ENCODE measurements around the gene COX7A2.

Gene COX7A2

DNA sequence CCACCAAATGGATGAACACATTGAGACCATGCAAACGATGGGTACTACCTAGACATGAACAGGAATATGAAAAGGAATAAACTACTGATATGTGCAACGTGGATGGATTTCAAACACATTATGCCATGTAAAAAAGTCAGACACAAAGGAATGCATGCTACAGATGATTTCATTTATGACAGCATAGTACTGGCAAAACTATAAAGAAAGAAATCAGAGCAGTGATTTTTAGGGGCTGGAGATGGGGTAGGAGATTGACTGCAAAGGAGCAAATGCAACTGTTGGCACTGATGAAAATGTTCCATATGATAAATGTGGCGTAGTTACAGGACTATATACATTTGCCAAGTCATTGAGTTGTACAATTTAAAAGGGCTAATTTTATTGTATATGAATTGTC, 24.3 kb downstream of the COX7A2 start:
- no peak for DNase-seq

DNA sequence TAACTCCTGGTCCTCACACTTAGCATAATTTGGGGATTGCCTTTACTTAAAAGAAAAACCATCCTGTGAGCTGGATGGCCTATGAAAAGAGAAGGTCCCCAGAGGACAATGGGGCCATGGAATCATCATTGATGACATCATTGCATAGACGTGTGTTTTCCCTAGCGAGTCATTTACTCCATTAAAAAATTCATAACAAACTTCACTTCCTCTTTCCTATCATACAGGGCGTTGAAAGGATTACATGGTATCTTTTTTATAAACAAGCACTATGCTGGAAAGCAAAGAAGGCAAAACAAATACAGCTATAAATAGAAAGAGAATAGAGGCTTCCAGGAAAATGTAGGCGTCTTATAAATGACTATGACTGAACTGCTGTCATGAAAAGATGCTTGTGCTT, 26.4 kb downstream of the COX7A2 start:
- no peak for DNase-seq

DNA sequence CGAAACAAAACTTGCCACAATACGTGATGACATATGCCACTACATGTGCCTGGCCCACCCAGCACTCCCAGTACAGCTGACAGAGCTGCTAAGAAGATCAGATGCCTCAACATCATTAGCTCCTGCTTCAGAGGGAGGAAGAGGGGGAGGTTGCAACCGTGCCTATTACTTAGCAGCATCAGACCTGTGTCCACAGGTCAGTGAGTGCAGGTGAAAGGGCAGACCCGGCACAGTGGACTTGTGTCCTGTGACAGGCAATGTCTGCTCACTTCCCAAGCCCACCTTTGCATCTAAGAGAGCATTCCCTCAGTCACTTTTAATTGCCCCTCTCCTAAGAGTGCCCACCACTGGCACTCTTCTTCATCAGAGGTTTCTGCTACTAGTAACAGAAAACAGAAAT, 28.3 kb downstream of the COX7A2 start:
- DNase-seq: no peak

DNA sequence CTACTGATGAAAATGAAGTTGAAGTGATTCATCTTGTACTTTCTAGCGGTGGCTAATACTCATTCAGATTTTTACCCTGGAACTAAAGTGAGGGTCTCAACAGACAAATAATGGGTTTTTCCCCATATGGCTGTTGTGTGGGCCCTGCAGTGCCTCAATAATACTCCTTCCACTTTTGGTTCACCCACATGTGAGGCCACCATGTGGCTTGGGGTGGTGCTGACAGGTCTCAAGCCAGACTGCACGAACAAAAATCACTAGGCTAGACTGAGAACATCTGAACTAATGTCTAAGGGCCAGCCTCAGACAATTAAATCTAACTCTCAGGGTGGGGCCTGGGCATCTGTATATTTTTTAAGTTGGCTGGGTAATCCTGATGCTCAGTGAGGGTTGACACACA, 29.9 kb downstream of the COX7A2 start:
- DNase-seq: no peak

DNA sequence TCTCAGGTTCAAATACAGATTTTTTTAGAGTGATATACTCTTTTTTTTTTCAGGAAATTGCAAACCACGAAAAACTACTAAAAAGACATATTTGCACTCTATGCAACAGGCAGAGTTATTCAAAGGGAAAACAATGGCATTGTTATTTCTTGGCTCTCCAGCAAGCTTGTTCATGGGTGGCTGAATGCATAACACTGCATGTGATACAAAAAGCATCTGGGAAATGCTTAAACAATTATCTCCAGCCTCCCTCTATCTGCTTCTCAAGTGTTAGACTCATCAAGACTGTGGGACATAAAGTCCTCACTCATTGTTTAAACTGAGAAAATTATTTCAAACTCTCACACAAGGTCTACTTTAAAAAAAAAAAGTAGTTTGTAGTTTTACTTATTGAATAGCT, 30.5 kb downstream of the COX7A2 start:
- DNase-seq: no peak

DNA sequence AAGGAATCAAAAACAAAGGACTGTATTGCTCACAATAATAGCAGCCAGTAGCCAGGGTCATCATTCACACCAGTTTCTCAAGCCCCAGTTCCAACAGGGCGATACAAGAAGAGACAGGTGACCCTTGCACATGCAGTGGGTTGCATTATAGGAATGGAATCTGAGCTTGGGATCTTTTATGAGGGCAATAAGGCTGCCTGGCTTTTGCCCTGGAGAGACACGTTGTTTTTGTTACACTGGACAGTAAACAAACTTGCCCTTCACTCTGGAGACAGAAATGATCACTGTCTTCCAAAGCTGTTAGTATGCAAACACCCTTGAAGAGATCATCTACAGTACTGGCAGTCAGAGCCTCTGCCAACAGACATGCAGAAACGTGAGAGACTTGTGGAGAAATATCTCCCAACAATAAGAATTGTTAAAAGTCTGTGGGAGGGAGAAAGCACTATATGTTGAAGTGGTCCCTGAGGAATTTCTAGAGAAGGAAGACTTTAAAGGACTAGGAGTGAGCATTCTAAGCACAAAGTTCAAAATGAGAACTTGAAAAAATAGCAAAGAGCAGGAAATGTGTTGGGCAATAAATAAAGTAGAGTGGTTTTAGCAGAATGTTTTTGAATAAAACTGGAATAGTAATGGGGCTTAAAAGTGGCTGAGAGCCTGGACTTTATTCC, 31.5 kb downstream of the COX7A2 start:
- DNase-seq: no peak

DNA sequence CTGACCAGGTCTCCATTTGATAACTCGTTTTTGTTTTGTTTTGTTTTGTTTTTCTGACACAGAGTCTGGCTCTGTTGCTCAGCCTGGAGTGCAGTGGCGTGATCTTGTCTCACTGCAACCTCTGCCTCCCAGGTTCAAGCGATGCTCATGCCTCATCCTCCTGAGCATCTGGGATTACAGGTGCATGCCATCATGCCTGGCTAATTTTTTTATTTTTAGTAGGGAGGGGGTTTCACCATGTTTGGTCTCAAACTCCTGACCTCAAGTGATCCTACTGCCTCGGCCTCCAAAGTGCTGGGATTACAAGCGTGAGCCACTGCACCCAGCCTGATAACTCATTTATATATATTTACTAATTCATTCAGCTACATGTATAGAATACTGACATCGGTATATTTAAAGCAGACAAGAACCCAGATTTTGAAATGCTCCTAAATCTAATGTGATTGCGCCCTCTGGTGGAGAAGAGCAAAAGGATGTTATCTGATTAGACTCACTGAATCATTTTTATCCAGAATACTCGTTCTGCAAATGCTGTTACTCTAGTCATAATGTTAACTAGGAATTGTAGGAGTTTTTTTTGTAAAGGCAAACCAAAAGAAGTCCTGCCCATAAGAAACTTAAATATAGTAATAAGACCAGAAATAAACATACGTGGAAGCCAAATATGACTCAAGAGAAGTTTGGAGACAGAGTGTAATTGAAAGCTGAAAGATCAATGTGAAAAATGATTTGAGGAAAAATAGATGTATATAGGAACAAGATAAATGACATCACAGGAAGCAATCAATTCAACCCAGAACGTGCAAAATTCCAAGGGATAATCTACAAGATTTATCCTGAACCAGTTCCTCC, 32.5 kb downstream of the COX7A2 start:
- DNase-seq: no peak

DNA sequence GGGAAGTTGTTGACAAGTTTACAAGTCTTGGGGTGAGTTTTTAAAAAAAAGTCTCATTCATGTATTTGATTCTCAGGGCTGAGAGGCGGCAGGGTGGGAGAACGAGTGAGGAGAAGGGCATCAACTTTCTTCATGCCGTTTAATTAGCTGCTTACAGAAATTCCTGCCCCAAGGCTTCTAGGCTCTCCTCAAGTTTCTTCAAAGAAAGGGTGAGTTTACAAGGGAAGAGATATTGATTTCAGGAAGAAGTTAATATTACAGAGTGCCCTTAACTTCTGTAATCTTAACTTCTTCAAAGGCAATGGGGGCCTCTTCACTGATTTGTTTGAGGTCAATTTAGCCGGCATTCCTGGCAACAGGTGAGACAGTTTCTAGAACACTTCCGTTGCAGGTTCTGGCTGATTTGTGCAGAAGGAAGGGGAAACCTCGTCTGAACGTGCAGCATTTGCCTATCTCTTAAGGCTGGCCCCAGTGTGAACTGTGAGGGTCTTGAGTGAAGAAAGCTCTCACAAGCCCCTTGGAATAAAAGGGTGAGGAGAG, 34.3 kb downstream of the COX7A2 start:
- DNase-seq: no peak

DNA sequence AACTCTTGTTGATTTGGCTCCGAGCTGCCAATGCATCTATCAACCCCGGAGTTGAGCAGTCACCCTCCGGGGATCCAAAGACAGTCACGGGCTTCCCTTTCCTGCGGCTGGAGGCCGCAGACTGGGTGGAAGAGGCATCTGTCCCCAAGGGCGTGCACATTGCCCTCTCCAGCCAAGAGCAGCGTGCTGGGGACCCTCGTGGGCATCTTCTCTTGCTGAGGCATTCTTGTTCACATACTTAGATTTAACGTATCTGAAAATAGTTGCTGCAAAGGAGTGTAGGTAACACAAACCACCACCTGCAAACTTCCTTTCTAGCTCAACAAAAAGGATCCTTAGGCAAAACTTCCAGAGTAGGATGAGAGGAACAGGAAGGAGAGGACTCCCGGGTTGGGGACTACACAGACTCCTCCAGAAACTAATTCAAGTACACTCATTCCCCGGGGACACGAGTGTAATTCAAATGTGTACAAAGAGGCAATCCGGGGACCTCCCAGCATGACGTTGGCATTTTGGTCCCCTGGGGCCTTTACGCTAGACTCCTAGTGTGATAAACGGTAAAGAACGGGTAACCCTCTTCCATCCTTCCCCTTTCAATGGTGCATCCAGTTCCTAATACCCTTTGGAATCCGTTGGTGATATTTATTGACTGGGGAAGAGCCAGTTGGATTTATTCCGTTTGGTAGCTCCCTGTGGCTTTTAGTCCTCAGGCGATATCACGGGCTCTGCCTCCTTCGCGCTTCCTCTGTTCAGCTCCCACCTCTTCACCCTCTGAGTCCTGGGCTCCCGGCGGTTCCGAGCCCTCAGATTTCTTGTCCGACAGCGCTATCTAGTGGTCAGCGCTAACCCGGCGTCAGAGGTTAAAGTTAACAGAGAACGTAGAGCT, 35.1 kb downstream of the COX7A2 start:
- peak; percentile 68 for DNase-seq

DNA sequence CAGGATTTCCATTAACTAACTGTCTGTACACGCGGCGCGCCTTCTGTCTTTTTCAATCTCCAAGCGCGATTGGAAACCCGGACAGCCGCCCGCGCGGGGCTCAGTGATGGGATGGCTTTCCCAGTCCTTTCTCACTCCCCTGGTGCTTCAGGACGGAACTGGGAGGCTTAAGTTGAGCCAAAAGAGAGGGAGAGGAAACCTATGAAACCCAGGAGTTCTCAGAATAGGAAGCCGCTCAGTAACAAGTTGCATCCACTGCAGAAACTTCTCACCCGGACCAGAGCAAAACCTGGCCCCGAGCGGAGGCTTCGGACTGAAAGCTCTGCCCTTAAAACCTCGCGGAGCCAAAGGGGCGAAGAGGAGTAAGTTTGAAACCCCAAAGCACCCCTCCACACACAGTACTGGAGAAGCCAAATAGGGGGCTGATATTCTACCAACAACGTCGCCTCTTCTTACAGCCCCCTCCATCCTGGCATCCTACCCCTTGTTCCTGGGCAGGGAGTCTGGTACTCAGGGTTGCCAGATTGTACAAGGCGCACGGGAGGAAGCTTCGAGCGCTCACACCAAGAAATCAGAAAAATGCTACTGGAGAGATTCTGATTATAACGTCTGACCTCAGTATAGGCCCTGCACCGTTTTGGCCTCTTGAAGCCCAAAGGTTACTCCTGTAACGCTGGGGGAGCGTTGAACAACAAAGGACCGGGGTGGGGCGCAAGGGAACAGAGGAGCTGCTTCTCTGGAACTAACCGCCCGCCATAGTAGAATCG, 36.8 kb downstream of the COX7A2 start:
- no peak for DNase-seq

DNA sequence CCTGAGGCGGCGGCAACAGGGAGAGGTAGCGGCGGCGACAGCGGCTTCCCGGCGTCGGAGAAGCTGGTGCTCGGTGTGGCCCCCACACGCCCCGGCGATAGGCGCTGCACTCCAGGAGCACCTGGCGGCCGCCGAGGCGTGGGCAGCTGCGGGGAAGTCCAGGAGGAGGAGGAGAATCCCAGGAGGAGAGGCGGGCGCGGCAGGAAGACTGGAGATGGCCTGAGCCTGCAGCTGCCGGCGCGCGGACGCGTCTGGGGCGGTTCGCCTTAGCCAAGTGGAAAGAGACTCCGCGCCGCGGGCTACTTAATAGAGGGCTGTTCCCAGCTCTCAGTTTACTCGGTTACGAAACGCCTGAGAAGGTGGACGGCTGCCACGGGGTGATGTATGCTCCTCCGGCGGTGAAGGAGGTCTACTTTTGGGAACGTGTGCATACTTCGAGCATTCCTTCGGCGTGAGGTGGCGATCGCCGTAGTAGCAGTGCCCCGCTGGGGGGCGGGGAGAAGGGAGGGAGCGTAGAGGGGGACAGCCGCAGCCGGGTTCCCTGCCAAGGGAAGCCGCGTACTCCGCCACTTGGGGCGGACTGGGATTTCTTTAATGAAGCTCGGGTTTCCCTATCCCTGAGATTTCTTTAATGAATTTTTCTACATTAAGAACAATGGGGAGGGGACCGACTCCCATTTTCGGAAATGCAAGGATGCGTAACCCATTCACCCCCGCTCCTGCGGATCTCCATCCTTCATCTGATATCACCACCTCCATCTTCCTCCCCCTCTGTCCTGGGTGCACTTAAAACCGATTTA, 37.6 kb downstream of the COX7A2 start, which contains the start of gene COL12A1:
TSS of gene COL12A1 (minus strand) at position 278 of the 800 bp plus-strand sequence. CDS start 3,261 bp downstream, outside the sequence.
- DNase-seq: no peak

DNA sequence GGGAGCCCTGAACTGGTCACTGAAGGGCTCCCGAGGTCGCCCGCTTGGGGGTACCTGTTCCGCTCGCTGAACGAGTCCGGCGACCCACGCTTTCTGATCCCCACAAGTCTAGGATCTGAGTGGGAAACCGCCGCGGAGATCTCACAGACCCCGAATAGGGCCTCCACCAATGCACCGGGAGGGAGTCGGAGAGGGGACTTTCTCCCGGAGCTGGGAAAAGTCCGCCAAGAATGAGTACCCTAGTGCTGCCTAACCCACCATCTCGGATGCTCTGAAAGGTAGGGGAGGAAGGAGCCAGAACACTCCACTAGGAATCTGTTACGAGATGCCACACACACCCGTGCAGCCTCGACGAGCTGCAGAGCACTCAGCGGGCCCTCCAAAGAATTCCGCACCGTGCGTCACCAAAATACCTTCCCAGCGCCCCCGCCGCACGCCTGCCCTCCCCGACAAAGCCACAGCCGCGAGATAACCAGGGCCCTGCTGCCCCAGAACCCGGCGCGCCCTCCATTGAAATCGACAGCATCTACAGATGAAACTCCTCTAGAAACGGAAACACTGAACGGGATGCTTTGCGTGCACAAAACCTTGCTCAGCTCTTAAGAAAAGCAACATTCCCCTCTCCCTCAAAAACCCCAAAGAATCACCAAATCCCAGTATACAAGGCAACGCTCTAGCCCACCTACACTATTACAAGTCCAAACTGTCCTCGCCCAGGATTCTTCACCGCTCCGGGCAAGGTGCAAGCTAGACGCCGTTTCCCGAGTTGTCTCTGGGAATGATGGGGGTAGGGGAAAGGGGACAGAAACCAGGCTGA, 38.4 kb downstream of the COX7A2 start:
- no peak for DNase-seq

DNA sequence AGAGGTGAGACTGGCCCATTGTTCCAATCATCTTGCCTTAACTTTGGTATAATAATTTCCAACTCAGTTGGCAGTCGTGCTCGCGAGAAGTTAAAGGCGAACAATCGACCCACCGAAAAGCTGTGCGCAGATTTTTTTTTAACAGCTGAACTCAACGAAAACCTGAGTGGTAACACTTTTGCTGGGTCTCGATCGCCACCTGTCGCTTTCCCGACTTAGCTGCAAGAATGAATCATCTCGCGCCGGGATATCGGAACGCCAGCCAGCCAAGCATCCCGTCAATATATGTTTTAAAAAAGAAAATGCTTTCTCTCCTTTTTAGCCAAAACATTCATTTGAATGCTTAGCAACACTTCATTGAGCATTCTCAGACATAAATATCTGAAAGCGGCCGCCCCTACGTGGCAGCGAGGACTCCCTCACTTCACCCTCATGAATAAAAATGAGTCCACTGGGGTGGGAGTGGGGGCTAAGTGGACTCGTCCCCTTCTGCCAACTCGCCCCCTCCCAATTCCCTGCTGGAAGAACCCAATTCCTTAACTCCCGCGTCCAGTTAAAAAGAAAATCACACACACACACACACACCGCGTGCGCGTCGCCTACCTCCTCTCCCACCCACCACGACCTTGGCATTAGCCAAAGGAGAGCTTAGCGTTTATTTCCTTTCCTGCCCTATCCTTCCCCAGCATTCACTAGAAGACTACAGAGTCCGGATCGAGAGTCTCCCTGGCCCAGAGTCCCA, 39.2 kb downstream of the COX7A2 start:
- no peak for DNase-seq

DNA sequence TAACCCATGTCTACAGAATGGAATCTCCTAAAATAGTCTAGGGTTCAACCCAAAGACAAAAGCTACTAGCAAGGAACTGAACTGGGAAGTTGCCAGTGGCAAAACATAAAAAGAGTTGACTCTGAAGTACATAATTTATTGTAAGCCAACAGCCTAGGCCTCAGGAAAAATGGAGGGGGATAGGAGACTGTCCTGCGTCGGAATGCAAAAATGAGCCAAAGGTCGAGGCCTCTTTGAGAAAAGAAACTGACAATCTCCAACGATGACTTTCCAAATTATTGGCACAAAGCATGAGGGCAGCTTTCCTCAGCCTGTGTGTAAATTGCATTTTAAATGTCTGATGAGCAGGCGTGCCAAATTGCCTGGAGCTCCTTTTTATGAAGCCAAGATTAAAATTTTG, 39.9 kb downstream of the COX7A2 start:
- no peak for DNase-seq

DNA sequence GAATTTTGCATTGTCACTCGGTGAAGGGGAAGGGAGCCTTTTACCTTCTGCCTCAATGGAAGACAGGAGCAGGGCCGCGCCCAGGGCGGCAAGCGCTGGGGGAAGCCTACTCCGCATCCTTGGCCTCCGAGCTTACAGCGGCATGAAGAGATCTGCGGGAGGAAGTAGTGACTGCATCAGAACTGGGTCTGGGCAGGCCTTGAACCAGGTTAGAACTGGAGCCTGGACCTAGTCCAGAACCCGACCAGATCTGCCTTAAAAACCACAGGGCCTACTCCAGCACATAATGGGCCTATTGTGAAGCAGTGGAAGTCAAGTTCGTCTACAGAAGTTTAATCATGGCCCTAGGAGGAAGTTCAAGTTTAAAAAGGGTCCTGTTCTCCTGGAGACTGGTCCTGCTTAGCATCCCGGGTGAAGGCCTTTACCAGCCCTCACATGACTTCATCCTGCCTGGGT, 40.9 kb downstream of the COX7A2 start:
- DNase-seq: no peak

DNA sequence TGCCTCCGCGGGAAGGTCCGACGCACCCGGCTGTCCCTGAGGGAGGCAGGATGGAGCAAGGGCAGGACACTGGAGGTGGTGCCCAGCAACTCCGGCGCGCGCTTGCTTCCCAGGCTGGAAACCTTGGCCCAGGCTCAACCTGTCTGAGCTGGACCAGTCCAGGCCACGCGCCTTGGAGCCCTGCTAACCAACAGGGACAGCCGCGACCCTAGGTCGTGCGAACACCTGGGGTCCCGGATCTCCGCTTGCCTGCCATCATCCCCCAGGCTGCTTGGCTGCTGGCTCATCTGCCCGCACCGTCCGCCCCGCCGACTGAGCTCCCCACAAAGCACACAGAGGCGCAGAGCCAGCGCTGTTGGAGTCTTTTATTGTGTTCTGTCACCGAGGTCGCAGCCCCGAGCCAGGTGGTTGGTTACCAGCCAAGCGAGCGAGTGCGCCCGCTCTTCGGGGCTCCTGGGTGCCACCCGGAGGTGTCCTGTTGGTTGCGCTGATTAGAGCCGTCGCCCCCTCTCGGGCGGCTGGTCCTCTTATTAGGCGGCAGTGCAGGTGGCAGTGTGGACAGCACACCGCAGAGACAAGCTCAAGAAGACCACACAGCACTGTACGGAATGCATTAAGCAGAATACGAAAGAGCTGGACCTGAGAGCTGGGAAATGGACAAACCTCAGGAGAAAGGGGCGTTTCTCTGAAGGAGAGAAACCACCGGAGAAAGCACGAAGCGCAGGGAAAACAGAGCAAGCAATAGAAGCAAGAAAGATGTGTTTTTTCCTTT, 41.5 kb downstream of the COX7A2 start:
- no peak for DNase-seq

DNA sequence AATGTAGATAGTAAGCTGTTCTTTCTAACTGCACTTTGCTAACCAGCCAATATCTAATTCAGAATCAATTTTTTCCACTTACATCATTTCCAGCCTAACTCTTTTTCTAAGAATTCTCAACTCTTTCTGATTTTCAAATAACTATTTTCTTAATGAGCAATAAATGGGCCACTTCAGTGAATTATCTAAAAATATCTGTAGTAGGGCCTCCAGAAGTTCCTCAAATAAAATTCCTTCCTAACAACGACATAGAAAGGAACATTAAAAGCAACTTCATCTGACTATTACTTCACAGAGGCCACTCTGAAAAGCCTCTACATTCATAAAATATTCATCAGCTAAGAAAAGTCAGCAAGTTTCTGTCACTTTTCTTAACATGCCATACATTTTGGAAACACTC, 42.6 kb downstream of the COX7A2 start:
- DNase-seq: no peak

DNA sequence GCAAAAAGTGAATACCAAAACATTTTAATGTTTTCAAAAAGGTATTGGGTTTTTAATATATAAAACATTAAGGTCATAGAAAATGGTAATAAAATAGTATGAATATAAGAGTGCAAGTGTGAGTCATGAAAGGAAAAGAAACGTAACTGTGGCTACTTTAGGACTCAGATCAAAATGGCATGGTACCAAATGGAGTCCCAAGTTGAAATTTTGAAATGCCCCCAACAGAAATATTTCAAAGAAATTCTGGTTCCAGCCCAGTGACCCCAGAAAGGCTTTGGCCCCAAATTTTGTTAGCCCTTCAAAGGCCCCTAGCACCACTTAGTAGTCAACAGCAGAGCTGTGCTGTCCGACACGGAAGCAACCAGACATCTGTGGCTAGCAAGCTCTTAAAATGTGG, 43.7 kb downstream of the COX7A2 start:
- no peak for DNase-seq

Data from activated effector memory CD4-positive, alpha-beta T cell treated with Interleukin-2 at 50 U/mL for 16 hours (primary cell).